Progenitor cell of endocrine pancreas (in vitro differentiated cells): ENCODE results near the gene DEDD2. TPM values are rescaled to one million over a fixed set of nuclear protein-coding genes. Genes with fewer than 3 reads are reported as not detected.

ENCODE experiments used
- DNase-seq: peaks from one replicate; pipeline ENCODE4 v3.0.0; 2021; ENCODE audit warnings: low spot score; ENCODE audit not compliant: unreplicated experiment
- H3K27ac Mint-ChIP-seq: 2 replicates; pipeline ENCODE4 v1.8.0; 2021; ENCODE audit warnings: mild to moderate bottlenecking, moderate library complexity, mixed read lengths
- H3K27me3 Mint-ChIP-seq: 2 replicates; pipeline ENCODE4 v1.8.0; 2021; ENCODE audit warnings: mixed read lengths
- H3K36me3 Mint-ChIP-seq: 2 replicates; pipeline ENCODE4 v1.8.0; 2022; ENCODE audit warnings: mixed read lengths; ENCODE audit not compliant: insufficient read depth
- H3K4me1 Mint-ChIP-seq: 2 replicates; pipeline ENCODE4 v1.8.0; 2021; ENCODE audit warnings: low read depth, mixed read lengths
- H3K4me3 Mint-ChIP-seq: 2 replicates; pipeline ENCODE4 v1.8.0; 2021; ENCODE audit warnings: low read depth, mild to moderate bottlenecking, moderate library complexity, mixed read lengths
- H3K9me3 Mint-ChIP-seq: 2 replicates; pipeline ENCODE4 v1.8.0; 2021; ENCODE audit warnings: low read depth, mixed read lengths
- total RNA-seq: library from RNA; stranded (reverse); gene quantifications from 2 replicates; pipeline ENCODE4 v1.2.1, GENCODE V29; 2021
- TF ChIP-seq, protein P1 (sequence below): fragments of 200-600 bp; sonication (generic); IDR thresholded peaks from one replicate; pipeline ENCODE4 v1.5.0; 2021; ENCODE audit warnings: antibody characterized with exemption, mild to moderate bottlenecking; ENCODE audit not compliant: unreplicated experiment

Gene DEDD2
- total RNA-seq, 1 donor from 2014 or later: 38.3 TPM

DNA sequence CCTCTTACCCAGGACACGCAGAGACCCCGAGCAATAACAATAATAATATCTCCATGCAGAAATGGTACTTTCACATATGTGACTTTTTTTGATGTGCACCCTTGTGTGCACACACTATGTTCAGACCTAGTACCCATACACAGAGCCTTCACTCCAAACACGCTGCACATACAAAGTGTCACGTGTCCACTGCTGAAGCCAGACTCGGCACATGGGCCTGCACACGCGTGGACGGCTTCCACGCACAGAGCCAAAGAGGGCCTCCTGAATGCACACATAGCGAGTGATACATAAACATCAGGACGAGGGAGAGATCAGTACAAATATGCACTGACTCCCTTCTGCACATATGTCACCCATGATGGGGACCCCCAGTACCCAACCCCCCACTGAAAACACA lies 43.3 kb downstream of the DEDD2 start:
- Mint-ChIP-seq H3K4me3 (no peak overlapping the region), H3K27me3 (peaks cover 61% of the 10 kb centered on the region)
- DNase-seq: no peak

GRCh38 chr19:42173695-42174094 lies 43.8 kb downstream of the DEDD2 start:
- Mint-ChIP-seq H3K4me1 (peaks cover 5% of the 10 kb centered on the region), H3K9me3 (no peaks in the 10 kb centered on the region), H3K27me3 (peaks cover 63% of the 10 kb centered on the region), H3K36me3 (no peaks in the 10 kb centered on the region), H3K27ac (no peak overlapping the region), H3K4me3 (no peak overlapping the region)
- no peak for DNase-seq
- TF ChIP-seq, protein P1, sequence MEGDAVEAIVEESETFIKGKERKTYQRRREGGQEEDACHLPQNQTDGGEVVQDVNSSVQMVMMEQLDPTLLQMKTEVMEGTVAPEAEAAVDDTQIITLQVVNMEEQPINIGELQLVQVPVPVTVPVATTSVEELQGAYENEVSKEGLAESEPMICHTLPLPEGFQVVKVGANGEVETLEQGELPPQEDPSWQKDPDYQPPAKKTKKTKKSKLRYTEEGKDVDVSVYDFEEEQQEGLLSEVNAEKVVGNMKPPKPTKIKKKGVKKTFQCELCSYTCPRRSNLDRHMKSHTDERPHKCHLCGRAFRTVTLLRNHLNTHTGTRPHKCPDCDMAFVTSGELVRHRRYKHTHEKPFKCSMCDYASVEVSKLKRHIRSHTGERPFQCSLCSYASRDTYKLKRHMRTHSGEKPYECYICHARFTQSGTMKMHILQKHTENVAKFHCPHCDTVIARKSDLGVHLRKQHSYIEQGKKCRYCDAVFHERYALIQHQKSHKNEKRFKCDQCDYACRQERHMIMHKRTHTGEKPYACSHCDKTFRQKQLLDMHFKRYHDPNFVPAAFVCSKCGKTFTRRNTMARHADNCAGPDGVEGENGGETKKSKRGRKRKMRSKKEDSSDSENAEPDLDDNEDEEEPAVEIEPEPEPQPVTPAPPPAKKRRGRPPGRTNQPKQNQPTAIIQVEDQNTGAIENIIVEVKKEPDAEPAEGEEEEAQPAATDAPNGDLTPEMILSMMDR: no peak

More for the DNA sequence above, 43.3 kb downstream of the DEDD2 start:
- Mint-ChIP-seq H3K4me1 (peaks cover 5% of the 10 kb centered on the region), H3K27ac (no peak overlapping the region), H3K36me3 (no peaks in the 10 kb centered on the region), H3K9me3 (no peaks in the 10 kb centered on the region)
- TF ChIP-seq, protein P1: no peak

DNA sequence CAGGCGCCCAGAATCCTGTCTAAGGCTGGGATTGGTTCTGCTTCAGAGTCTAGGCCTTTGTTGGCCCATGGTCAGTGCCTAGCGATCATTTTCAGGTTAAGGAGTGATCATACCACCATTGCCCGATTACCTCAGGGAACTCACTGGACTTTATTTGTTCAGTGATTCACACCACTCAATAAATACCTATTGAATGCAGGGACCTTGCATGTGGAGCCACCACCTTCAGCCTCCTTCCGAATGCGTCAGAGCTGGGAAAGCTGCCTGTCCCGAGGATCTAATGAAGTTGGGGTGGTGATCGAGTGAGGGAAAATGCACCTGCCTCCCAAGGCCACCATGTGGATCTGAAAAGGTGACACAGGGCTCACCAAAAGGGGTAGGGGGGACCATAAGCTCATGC lies 45.2 kb downstream of the DEDD2 start:
- Mint-ChIP-seq H3K36me3 (no peaks in the 10 kb centered on the region), H3K4me1 (peaks cover 5% of the 10 kb centered on the region), H3K27ac (no peak overlapping the region), H3K27me3 (peaks cover 77% of the 10 kb centered on the region), H3K4me3 (no peak overlapping the region), H3K9me3 (no peaks in the 10 kb centered on the region)
- TF ChIP-seq, protein P1: no peak
- no peak for DNase-seq

- peaks cover 82% of the 10 kb centered on the region for H3K27me3 Mint-ChIP-seq
- TF ChIP-seq, protein P1: no peak
- H3K4me1 Mint-ChIP-seq: no peaks in the 10 kb centered on the region
- H3K27ac Mint-ChIP-seq: no peak overlapping the region
- H3K9me3 Mint-ChIP-seq: no peaks in the 10 kb centered on the region
- no peak for DNase-seq
- H3K4me3 Mint-ChIP-seq: no peak overlapping the region
- no peaks in the 10 kb centered on the region for H3K36me3 Mint-ChIP-seq
These were observed 46.8 kb downstream of the DEDD2 start for GRCh38 chr19:42170715-42171114.

DNA sequence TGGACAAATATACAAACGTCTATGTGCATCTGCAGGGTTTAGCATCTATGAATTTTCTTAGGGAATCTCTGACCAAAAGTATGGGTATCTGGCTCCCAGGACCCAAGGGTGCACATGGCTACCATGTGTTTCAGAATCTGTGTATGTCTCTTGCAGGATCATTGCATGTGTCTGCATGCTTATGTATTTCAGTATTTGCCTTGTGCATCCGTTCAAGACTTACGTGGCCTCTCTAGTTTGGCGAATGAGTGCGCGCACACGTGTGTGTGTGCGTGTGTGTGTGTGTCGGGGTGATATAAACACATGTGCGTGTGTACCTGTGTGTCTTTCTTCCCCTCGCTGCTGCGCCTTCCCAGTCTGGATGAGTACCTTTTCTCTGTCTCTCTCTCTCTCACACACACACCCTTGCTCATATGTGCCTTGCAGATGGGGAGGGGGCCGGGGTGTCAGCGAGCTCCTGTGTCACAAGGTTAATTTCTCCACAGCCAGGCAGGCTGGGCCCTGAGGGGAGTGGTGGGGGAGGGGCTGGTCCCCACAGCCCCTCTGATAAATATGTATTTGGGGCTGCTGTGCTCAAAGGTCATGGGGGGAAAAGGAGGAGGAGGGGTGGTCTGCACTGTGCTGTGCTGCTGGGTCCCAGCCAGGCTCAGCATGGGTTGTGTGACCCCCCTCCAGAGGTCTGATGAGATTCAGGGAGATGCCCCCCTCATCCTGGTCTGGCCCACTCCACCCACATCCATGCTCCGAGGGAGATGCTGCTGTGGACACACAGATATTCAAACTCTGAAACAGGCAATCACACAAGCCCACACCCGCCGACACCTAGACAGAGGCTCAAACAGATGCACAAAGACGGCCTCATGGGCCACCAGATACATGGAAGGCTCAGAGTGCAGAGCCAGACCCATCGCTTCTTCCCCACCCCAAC lies 47.7 kb downstream of the DEDD2 start:
- Mint-ChIP-seq H3K4me1 (no peaks in the 10 kb centered on the region), H3K27ac (no peak overlapping the region), H3K36me3 (no peaks in the 10 kb centered on the region), H3K9me3 (no peaks in the 10 kb centered on the region), H3K27me3 (peaks cover 81% of the 10 kb centered on the region), H3K4me3 (no peak overlapping the region)
- no peak for DNase-seq
- TF ChIP-seq, protein P1: no peak
